Ovary (tissue), 9 donors: ENCODE measurements around the gene IQSEC1. TPM values are rescaled to one million over a fixed set of nuclear protein-coding genes. Genes with fewer than 3 reads are reported as not detected.
A peak's percentile ranks its signal among the peaks of the same experiment; 100 is the strongest.

Source experiments
- DNase-seq, 5 donors: peaks; one replicate each; pipeline ENCODE4 v3.0.0-alpha.2; 2019 to 2020
- H3K27ac ChIP-seq, 2 donors: fragments of 200-600 bp; one replicate each; pipeline versions ENCODE4 v1.5.1 to v1.8.0; 2019 to 2022
- H3K27me3 ChIP-seq: fragments of 200-600 bp; one replicate; pipeline ENCODE4 v1.8.0; 2022
- H3K36me3 ChIP-seq: fragments of 200-600 bp; sonication (generic); one replicate; pipeline ENCODE4 v1.5.1; 2019
- H3K4me1 ChIP-seq: one replicate; pipeline ENCODE4 v1.8.1; 2013; ENCODE audit warnings: mild to moderate bottlenecking, moderate library complexity; ENCODE audit not compliant: insufficient read depth
- H3K4me3 ChIP-seq: fragments of 200-600 bp; sonication (generic); one replicate; pipeline ENCODE4 v1.5.1; 2017
- H3K9me3 ChIP-seq, 2 donors: fragments of 200-600 bp in 1 of 2; sonication (generic) in 1 of 2; one replicate each; pipeline versions ENCODE4 v1.5.1 to v1.8.1; 2013 to 2019; ENCODE audit warnings: mild to moderate bottlenecking in 1 of 2, moderate library complexity in 1 of 2
- CTCF ChIP-seq, 3 donors: fragments of 450-650 bp in 2 of 3; fragments of 200-600 bp in 1 of 3; IDR thresholded peaks; one replicate each; pipeline versions ENCODE4 v1.5.1 to v1.8.0; 2016 to 2022; ENCODE audit warnings: antibody characterized with exemption in 3 of 3, mild to moderate bottlenecking in 1 of 3
- EP300 ChIP-seq: sonication (generic); formaldehyde crosslinking; IDR thresholded peaks from one replicate; pipeline ENCODE4 v1.6.1; 2017; ENCODE audit warnings: antibody characterized with exemption
- POLR2A ChIP-seq: fragments of 450-650 bp; IDR thresholded peaks from one replicate; pipeline ENCODE4 v1.6.1; 2017; ENCODE audit warnings: antibody characterized with exemption, mild to moderate bottlenecking, moderate library complexity
- WGBS, 3 donors: extraction: QIAGEN DNeasy Blood & Tissue Kit in 1 of 3; methylation state at CpG; one replicate each; pipeline versions ENCODE4 v1.1.5 to v1.1.7; 2013 to 2017; 5-methylcytosine and 5-hydroxymethylcytosine counted together
- intact Hi-C, 4 donors: fragments of 100-400 bp; cut with DNase I; formaldehyde crosslinking; loops; one replicate each; pipeline versions ENCODE4 v1.11.0 to v1.15.1; 2022 to 2023
- polyA plus RNA-seq, 2 donors: library from polyadenylated mRNA; stranded (reverse); fragments of 200-250 nt in 1 of 2; fragments of 350-450 nt in 1 of 2; fragmentation: Illumina TruSeq in 1 of 2; extraction: RNeasy Lipid Tissue Mini Kit (QIAGEN cat#74804) in 1 of 2; gene quantifications; one replicate each; pipeline ENCODE4 v1.2.3, GENCODE V29; 2013 to 2014
- total RNA-seq, 7 donors: library from RNA; depleted of rRNA in 2 of 7; stranded (reverse); fragments of >200 nt in 2 of 7; fragmentation: NEBNext Ultra II Directional in 3 of 7; extraction: Animal tissue kit (Norgen Biotek cat#: 25700) in 3 of 7; gene quantifications; one replicate each; pipeline versions ENCODE4 v1.1.0 to v1.2.4, GENCODE V29; 2016 to 2023
- donor health status: DM: no; HTN: no; CAD: no; lungs with moderate emphysema.
- donor health status: DM: no; HTN: no; CAD: no.
- donor health status: Bipolar disorder and iron deficiency.
- donor health status: DM: yes; HTN: yes; CAD: no.
- donor health status: DM: no; HTN: no; CAD: no.
- donor health status: DM: yes; HTN: yes; CAD: no.

The IQSEC1 gene
- total and polyA plus RNA-seq, 9 donors, result 20.9 to 55.4 (median 45.1) TPM

DNA sequence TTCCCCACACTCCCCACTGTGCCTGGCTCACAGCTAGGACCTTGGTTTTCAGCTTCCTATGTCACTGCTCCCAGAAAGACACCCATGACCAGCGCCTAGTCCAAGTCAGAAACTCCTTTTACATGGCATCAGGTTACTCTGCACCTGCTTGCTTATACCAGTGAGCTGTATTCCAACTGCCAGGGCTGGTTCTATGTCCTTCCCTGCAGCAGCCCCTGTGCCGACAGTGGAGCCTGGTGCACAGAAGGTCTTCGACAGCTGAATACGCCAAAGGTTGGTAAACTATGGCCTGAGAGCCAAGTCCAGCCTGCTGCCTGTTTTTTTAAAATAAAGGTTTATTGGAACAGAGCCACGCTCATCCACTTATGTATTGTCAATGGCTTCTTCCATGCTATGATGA is 102.5 kb downstream of the IQSEC1 start:
- intact Hi-C loops, result no loop called here
- 89 to 95% (median 93%) methylated on average over 5 of the region's 5 CpGs for WGBS, 3 donors
- DNase-seq, result no peak

DNA sequence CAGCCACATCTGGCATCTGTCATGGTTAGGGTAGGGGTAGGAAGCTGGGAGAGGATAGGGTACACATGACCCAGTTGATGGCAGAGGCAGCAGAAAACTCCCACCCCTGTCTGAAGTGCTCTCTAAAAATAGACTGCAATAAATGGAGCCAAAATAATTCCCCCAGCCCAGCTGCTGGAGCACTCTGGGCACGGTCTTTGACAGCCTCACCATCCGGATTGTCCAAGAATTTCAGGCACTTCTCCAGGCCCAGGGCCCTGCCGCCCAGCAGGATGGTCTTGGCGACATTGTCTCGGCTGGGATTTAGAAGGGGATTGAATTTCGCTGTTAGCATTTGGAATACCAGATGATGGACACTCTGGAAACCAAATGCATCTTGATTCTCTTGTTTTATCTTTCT is 103.7 kb downstream of the IQSEC1 start:
- 36 to 39% (median 39%) methylated on average over 6 of the region's 6 CpGs for WGBS, 3 donors
- H3K36me3 ChIP-seq, result no peaks in the 10 kb centered on the region
- intact Hi-C loops, result no loop called here
- H3K27ac ChIP-seq, result no peak overlapping the region
- no peaks in the 10 kb centered on the region for H3K27me3 ChIP-seq
- TF ChIP-seq CTCF (IDR thresholded peaks at IDR 0.05) (no peak), EP300 (no peak)
- no peak for DNase-seq
- H3K9me3 ChIP-seq, result no peaks in the 10 kb centered on the region
- no peak overlapping the region for H3K4me3 ChIP-seq
- H3K4me1 ChIP-seq, result peaks cover 26% of the 10 kb centered on the region

More for the DNA sequence above, 102.5 kb downstream of the IQSEC1 start:
- TF ChIP-seq EP300 (no peak), CTCF (IDR thresholded peaks at IDR 0.05) (no peak), POLR2A (no peak)
- Histone ChIP-seq H3K4me1 (peaks cover 14% of the 10 kb centered on the region), H3K36me3 (no peaks in the 10 kb centered on the region), H3K9me3 (no peaks in the 10 kb centered on the region), H3K27ac (no peak overlapping the region), H3K4me3 (no peak overlapping the region), H3K27me3 (no peaks in the 10 kb centered on the region)

GRCh38 chr3:12968541-12968940 is 104.7 kb downstream of the IQSEC1 start:
- 78 to 87% (median 82%) methylated on average over 5 of the region's 5 CpGs for WGBS, 3 donors
- no peak overlapping the region for H3K4me3 ChIP-seq
- H3K36me3 ChIP-seq, result no peaks in the 10 kb centered on the region
- no peak for DNase-seq
- peaks cover 34% of the 10 kb centered on the region for H3K4me1 ChIP-seq
- H3K27ac ChIP-seq, result no peak overlapping the region
- no peaks in the 10 kb centered on the region for H3K27me3 ChIP-seq
- H3K9me3 ChIP-seq, result no peaks in the 10 kb centered on the region
- TF ChIP-seq POLR2A (no peak), EP300 (no peak), CTCF (IDR thresholded peaks at IDR 0.05) (no peak)
- intact Hi-C loops, result no loop called here

GRCh38 chr3:12967606-12968351 is 105.5 kb downstream of the IQSEC1 start:
- no peaks in the 10 kb centered on the region for H3K36me3 ChIP-seq
- intact Hi-C loops, result no loop called here

More at GRCh38 chr3:12967606-12968351, 105.5 kb downstream of the IQSEC1 start:
- Histone ChIP-seq H3K4me3 (peak overlapping the region; percentile 66), H3K27me3 (no peaks in the 10 kb centered on the region), H3K27ac (peak overlapping the region; percentile 7 to 63), H3K4me1 (peaks cover 34% of the 10 kb centered on the region), H3K9me3 (no peaks in the 10 kb centered on the region)
- DNase-seq, result peak; percentile 91 to 96 (median 94)
- WGBS, 3 donors, result 3 to 5% (median 5%) methylated on average over 45 to 64 of the region's 64 CpGs
- no peak for TF ChIP-seq EP300
- TF ChIP-seq CTCF (IDR thresholded peaks at IDR 0.05), result no peak
- TF ChIP-seq POLR2A, result no peak
